GM21447 (cell line): ENCODE data around the gene DEAF1.
"Not testable (repeated sequence)": the region's sequence is repeated elsewhere in the genome, so short reads cannot be mapped to it uniquely, and the experiment has no call there.

ENCODE experiments used
- ATAC-seq: cut with Tn5 transposase; IDR thresholded peaks from one replicate; pipeline ENCODE4 v1.9.1; 2021; ENCODE audit not compliant: unreplicated experiment

DEAF1 gene

DNA sequence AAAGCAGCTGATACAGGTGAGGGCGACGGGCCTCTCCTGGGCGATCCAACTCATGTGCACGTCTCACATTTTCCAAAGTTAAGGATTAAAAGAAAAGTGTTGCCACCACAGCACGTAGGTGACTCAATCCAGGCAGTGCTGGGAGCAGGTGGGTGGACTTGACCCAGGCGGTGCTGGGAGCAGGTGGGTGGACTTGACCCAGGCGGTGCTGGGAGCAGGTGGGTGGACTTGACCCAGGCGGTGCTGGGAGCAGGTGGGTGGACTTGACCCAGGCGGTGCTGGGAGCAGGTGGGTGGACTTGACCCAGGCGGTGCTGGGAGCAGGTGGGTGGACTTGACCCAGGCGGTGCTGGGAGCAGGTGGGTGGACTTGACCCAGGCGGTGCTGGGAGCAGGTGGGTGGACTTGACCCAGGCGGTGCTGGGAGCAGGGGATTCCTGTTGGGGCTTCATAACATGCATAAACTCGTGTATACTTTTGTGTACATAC, 47.3 kb downstream of the DEAF1 start:
- not testable (repeated sequence) for ATAC-seq

DNA sequence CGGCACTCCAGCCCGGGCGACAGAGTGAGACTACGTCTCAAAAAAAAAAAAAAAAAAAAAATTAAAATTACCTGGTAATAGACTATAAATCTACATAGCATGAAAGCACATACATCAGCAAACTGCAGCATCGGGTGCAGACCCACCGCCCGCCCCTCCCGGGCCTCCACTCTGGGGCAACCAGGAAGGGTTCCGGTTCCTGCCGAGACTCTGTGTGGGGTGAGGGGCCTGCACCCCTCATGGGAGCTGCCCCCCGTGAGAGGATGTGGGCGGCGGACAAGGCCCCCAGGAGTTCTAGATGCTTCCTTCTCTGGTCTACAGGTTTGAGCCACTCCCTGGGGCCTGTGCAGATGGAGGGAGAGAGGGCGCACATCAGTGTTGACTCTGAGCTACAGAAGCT, 48.8 kb downstream of the DEAF1 start:
- no peak for ATAC-seq

DNA sequence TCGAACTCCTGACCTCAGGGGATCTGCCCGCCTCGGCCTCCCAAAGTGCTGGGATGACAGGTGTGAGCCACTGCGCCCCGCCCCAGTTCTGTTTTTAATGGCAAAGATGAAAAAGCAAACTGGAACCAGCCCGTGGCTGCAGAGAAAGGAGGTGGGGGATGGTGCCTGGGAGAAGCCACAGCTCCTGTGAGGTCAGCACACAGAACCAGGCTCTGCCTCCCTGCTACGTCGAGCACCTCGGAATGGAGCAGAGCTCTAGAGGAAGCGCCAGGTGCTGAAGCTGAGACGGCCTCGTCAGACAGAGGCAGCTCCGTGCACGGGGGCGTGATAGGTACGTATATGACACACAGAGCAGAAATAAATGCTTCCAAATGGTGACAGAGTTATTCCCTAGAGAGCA, 49.5 kb downstream of the DEAF1 start:
- ATAC-seq, result no peak

DNA sequence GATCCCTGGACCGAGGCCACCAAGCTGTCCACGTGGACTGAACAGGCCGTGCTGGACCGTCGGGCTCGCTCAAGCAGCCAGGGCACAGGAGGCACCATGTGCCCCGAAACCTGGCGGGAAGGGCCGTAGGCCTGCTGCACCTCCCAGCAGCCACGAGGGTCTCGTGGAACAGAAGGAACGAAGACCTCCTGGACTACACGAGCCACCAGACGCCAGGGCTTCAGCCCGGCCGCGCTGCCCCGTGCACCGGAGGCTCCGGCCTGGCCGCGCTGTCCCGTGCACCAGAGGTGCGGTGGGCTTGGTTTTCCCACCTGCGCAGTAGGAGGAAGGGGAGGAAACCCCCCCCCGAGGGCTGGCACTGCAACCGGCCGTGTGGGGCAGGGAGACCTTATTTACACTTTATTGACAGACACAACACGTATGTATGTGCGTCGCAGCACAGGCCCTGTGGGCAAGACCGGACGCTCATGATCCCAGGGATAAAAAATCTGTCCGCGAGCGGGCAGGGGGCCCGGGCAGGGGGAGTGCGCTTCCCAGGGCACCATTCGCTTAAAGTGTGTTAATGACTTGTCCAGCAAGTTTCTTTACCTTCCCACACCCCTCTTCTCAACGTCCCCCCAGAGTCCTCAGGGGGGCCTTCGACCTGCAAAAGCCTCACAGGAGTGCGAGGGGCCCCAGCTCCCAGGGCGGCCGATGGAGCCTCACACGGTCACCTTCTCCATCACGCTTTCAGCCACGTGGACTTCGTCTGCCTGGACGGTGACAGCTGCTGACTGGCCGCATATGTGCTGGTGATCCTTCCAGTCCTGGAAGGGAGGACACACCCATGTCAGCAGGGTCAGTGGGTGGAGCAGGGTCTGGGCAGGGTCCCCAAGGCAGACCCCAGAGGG, 50.9 kb downstream of the DEAF1 start:
- ATAC-seq, result no peak

DNA sequence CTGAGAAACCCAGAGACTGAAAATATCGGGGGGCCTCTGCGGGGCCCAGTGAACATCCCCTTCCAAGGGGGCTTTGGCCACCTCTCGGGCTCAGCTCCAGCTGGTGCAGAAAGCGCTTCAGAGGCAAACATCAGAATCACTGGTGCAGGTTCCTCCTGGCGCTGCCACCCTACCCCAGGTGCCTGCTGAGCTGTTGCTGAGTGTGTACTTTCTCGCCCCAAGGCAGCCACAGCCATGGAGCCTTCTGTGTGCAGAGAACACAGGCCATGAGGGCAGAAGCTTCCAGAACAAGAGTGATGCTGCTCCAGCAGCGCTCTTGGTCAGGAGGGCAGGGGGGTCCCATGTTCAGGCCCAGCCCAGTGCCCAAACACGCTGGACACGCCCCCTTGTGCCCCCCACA, 51.7 kb downstream of the DEAF1 start:
- no peak for ATAC-seq

DNA sequence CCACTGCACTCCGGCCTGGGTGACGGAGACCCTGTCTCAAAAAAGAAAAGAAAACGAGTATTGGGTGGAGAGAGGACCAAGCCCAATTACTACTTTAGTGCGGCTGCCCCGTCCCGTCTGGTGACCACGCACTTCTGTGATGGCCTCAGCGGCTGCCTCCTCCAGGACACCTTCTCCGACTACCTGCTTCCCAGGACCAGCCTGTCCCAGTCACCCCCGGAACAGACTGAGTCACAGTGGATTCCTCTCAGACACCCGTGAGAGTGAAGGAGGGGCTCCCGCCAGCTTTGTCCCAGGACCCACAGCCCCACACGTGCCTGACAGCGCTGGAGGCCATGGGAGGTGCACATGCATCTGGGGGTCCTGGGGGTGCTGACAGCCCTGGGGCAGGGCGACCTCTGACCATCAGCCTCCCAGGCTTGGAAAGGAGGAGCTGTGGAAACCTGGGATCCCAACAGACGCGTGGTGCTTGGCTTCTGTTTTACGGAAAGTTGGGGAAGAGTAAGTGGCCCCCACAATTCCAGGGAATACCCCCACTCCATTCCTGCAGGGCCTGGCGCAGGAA, 53.1 kb downstream of the DEAF1 start:
- no peak for ATAC-seq

DNA sequence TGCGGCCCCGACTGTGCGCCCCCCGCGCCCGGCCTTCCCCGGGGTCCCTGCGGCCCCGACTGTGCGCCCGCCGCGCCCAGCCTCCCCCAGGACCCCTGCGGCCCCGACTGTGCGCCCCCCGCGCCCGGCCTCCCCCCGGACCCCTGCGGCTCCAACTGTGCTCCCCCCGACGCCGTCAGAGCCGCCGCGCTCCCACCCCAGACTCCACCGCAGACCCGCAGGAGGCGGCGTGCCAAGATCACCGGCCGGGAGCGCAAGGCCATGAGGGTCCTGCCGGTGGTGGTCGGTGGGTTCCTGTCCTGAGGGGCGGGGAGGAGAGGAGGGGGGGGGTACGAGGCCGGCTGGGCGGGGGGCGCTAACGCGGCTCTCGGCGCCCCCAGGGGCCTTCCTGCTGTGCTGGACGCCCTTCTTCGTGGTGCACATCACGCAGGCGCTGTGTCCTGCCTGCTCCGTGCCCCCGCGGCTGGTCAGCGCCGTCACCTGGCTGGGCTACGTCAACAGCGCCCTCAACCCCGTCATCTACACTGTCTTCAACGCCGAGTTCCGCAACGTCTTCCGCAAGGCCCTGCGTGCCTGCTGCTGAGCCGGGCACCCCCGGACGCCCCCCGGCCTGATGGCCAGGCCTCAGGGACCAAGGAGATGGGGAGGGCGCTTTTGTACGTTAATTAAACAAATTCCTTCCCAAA, 54.9 kb downstream of the DEAF1 start:
- no peak for ATAC-seq

DNA sequence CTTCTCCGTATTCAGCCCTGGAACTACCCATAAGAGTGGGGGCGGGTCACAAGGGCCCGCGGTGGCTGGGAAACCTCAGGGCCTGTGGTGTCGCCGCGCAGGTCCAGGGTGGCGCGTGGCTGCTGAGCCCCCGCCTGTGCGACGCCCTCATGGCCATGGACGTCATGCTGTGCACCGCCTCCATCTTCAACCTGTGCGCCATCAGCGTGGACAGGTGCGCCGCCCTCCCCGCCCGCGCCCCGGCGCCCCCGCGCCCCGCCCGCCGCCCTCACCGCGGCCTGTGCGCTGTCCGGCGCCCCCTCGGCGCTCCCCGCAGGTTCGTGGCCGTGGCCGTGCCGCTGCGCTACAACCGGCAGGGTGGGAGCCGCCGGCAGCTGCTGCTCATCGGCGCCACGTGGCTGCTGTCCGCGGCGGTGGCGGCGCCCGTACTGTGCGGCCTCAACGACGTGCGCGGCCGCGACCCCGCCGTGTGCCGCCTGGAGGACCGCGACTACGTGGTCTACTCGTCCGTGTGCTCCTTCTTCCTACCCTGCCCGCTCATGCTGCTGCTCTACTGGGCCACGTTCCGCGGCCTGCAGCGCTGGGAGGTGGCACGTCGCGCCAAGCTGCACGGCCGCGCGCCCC, 55.6 kb downstream of the DEAF1 start:
- ATAC-seq, result no peak

DNA sequence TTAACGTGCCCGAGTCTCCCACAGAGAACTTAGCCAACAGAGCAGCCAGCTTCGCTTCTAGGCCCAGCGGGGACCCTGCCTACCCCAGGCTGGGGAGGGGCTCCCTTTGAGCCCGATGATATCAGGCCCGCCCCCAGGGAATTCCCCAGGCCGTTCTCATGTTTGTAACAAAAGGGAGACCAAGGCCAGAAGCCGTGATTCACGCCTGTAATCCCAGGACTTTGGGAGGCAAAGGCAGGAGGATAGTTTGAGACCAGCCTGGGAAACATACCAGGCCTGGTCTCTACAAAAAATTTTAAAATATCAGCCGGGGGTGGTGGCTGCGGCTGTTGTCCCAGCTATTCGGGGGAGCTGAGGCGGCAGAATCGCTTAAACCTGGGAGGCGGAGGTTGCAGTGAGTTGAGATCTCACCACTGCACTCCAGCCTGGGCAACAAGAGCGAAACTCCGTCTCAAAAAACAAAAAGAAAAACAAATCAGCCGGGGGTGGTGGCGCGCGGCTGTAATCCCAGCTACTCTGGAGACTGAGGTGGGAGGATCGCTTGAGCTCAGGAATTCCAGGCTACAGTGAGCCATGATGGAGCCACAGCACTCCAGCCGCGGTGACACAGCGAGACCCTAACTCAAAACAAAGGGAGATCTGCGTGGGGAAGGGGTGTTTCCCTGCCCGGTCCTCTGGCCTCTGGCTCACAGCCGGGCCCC, 56.2 kb downstream of the DEAF1 start:
- no peak for ATAC-seq

DNA sequence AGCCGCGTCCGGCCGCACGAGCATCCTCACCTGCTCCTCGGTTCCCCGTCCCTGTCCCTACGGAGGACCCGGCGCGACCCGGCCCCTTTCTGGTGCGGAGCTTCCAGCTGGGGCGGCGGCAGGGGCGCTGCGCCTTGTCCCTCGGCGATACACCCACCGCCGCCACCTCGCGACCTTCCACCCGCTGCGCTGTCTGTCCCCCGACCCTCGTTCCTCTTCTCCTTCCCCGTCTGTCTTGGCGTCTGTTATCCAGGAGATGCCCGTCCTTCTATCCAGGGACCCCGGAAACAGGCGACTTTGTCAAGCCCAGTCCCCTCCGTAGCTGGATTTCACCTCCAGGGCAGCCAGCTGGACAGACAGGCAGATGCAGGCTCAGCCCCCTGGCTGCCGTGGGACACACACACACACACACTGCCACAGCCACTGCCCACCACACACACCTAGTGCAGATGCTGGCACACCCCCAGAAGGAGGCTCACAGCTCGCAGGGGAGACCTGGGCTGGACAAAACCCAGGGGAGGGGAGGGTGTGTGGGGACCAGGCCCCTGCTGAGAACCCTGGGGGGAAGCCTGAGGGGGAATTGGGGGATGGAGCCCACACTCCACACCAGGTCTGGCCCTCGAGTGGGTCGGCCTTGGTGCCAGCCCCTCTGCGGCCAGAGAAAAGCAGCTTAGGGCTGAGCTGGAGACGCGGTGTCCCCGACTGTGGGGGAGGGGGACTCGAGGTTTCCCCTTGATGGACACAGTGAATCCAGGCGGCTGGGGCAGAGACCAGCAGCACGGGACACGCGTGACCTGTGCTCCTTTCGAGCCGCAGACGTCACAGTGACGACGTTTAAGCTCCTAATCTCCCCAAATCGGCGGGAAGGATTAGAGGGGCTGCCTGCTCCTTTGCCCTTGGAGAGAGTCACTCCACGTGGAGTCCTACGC, 57.2 kb downstream of the DEAF1 start:
- ATAC-seq, result no peak

DNA sequence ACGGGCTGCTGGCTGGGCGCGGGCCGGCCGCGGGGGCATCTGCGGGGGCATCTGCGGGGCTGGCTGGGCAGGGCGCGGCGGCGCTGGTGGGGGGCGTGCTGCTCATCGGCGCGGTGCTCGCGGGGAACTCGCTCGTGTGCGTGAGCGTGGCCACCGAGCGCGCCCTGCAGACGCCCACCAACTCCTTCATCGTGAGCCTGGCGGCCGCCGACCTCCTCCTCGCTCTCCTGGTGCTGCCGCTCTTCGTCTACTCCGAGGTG, 57.8 kb downstream of the DEAF1 start:
- ATAC-seq, result no peak

DNA sequence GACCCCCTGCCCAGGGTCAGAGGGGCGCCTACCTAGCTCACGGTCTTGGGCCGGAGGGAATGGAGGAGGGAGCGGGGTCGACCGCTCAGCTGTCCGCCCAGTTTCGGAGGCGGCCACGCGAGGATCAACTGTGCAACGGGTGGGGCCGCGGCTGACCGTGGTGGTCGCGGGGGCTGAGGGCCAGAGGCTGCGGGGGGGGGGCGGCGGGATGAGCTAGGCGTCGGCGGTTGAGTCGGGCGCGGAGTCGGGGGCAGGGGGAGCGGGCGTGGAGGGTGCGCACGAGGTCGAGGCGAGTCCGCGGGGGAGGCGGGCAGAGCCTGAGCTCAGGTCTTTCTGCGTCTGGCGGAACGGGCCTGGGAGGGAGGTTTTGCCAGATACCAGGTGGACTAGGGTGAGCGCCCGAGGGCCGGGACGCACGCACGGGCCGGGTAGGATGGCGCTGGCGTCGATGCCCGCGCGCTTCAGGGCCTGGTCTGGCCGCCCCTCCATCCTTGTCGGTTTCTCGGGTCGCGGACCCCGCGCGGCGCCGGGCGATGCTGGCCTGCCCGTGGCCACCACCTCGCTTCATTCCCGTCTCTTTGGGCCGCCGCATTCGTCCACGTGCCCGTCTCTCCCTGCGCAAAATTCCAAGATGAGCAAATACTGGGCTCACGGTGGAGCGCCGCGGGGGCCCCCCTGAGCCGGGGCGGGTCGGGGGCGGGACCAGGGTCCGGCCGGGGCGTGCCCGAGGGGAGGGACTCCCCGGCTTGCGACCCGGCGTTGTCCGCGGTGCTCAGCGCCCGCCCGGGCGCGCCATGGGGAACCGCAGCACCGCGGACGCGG, 58.3 kb downstream of the DEAF1 start, which contains the start of gene DRD4:
Gene DRD4, plus strand, starts transcription at position 759 of the 822 bp plus-strand sequence. Its CDS starts 36 bp downstream, at position 795.
- ATAC-seq, result no peak

DNA sequence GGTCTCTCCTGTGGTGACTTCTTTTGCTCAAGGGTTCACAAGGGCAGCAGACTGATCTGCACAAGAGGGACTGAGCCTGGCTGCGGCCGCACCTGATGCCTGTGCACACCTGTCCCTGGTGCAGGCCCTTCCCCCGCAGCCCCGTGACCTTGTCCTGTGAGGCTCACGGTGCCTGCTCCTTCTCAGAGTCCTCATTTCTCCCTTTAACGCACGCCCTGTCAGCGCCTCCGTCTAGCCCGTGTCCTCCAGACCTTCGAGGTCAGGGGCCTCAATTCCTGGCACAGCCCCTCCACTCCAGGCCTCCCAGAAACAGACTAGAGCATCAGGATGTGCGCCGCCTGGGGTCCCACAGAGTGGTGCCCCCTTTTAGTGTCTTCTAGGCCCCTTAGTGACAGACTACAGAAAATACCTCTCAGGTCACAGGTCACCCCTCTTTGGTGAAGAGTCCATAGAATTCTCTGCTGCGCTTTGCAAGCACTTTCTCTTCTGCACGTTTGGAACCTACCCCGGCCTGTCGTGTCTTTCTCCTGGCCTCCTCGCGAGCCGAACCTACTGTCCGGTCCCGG, 59.0 kb downstream of the DEAF1 start:
- no peak for ATAC-seq

DNA sequence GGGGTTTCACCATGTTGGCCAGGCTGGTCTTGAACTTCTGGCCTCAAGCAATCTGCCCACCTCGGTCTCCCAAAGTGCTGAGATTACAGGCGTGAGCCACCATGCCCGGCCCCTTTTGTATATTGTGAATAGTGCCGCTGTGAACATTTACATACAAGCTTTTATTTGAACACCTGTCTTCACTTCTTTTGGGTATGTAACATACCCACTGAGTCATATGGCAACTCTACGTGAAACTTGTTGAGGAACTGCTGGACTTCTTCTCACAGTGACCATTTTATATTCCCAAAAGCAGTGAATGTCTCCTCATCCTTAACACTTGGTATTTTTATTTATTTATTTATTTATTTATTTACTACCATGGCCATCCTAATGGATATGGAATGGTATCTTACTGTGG, 64.2 kb downstream of the DEAF1 start:
- ATAC-seq, result no peak

DNA sequence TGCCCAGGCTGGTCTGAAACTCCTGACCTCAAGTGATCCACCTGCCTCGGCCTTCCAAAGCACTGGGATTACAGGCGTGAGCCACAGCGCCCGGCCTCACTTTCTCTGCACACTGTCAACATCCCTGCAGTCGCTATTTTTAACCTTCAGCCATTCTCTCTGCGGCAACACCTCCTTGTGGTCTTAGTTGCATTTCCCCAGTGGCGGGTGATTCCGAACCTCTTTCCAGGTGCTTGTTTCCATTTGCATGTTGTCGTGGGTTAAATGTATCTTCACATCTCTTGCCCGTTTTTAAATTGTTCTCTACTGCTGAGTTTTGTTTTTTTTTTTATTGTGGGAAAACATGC, 65.8 kb downstream of the DEAF1 start:
- ATAC-seq, result no peak

DNA sequence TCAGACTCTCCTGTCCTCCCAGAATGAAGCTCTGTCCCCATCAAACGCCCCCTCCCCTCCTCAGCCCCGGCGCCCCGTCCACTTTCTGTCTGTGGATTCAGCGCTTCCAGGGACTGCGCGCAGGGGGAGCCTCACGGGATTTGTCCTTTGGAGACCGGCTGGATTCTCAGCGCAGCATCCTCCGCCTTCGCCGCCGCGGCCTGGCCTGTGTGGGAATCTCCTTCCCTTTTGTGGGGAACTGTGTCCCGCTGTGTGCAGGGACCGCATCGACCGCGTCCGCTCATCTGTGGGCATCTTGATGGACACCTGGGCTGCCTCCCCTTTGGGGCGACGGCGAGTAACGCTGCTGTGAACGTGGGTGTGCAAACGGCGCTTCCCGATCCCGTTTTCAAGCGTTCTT, 67.0 kb downstream of the DEAF1 start:
- no peak for ATAC-seq

DNA sequence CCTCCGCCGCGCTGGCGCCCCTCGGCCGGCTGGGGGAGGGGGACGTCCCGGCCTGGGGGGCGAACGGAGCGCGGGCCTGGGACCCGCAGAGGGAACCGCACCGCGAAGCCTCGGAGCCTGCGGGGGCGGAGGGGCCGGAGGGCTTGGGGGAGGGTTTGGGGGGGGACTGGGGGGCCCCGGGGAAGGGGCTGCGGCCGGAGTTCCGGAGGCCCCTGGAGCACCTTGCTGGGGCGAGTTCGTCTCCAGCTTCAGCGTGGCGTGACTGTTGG, 67.8 kb downstream of the DEAF1 start:
- no peak for ATAC-seq

DNA sequence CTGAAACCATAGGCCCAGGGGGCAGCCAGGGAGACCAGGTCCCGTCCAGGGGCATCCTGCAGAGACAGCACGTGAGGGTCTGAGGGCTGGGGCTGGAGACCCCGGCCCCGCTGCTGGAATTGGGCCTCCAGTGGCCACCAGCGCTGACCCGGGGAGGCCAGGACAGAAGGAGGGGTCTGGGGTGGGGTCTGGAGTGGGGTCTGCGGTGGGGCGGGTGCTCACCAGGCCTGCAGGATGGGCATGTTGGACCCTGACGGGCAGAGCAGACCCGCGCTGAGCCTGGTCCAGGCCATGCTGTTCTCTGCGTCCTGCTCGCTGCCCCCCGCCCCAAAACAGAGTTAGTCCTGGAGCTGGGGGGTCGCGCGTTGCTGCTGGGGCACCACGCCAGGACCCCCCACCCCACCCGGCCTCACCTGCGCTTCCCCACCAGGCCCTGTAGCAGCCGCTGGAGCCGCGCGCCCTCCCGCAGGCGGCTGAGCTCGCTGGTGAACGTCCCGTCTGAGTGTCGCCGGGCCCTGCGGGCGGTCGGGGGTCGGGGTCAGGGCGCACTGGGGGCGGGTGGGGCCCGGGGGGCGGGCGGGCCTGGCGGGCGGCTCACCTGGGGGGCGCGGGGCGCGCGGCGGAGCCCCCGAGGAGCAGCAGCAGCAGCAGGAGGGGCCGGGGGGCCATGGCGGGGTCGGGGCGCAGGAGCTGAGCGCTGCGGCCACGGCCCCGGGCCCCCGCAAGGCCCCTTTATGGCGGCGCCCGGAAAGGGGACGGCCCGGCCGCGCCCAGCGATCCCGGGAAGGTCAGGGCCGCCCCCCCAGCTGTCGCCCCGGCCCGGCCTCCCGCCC, 68.3 kb downstream of the DEAF1 start, which contains the start of gene SCT:
Gene SCT, minus strand, starts transcription at position 707 of the 833 bp plus-strand sequence. Its CDS starts 38 bp downstream, at position 669.
- no peak for ATAC-seq
